Measurements from ENCODE around the gene TLK2.

- TF ChIP-seq CBX2 (IDR thresholded peaks at IDR 0.05; ENCODE audit: borderline replicate concordance, low read depth) (no peak), CTCF (IDR thresholded peaks at IDR 0.05) (no peak), TP53 (CRISPR knock-in tag; IDR thresholded peaks at IDR 0.05) (no peak), KDM1A (IDR thresholded peaks at IDR 0.05; ENCODE audit: low read depth) (no peak), SMC3 (IDR thresholded peaks at IDR 0.05) (no peak)
Observed at GRCh38 chr17:62658136-62658920, 179.7 kb downstream of the TLK2 start.
